ENCODE data around the gene LYPLA2. TPM values are rescaled to one million over a fixed set of nuclear protein-coding genes. Genes with fewer than 3 reads are reported as not detected.

Gene LYPLA2
- total RNA-seq, 4 donors from 2014 or later, result 36.0 to 54.0 (median 40.3) TPM

DNA sequence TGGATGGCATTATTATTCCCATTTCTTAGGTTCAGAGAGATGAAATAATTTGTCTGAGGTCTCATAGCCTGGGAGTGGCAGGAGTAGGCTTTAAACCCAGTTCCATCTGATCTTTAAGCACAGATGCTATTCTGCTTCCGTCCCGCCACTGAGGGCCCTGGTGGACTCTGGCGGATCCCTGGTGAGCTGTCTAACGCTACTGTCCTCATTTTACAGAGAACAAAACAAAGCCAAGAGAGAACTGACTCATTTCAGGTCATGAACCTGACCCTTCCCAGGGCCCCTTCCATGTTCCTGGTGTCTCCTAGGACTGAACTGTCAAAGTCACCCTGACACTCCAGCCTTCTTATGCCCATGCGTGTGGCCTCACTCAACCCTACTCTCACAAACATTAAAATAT is 12.7 kb downstream of the LYPLA2 start:
- TF ChIP-seq, protein P1, sequence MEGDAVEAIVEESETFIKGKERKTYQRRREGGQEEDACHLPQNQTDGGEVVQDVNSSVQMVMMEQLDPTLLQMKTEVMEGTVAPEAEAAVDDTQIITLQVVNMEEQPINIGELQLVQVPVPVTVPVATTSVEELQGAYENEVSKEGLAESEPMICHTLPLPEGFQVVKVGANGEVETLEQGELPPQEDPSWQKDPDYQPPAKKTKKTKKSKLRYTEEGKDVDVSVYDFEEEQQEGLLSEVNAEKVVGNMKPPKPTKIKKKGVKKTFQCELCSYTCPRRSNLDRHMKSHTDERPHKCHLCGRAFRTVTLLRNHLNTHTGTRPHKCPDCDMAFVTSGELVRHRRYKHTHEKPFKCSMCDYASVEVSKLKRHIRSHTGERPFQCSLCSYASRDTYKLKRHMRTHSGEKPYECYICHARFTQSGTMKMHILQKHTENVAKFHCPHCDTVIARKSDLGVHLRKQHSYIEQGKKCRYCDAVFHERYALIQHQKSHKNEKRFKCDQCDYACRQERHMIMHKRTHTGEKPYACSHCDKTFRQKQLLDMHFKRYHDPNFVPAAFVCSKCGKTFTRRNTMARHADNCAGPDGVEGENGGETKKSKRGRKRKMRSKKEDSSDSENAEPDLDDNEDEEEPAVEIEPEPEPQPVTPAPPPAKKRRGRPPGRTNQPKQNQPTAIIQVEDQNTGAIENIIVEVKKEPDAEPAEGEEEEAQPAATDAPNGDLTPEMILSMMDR (IDR thresholded peaks at IDR 0.05), result no peak
- no peak for DNase-seq (ENCODE audit: low spot score)
- no peak for ATAC-seq (ENCODE audit: low FRiP score)

DNA sequence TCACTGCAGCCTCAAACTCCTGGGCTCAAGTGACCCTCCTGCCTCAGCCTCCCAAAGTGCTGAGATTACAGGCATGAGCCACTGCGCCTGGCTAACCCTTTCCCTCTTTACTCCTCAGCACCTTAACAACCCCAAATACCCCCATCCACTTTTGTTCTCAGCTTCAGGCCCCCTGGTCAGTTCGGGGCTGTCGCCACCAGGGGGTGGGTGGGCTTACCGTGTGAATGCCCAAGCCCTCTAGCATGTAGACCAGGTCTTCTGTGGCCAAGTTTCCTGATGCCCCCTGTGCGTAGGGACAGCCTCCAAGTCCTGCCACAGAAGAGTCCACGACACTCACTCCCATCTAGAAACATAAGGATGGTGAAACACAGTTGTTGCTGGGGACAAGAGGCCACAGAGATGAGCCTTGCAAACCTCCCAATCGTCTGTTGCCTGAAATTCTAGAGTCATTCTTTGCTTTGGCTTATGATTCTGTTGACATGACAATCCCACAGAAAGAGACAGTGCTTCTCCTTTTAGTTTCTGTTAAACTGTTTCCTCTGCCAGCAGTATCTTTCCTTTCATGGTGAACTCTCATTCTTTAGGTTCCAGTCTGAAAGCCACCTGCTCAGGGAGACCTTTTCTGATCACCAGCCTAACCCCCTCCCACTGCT is 13.4 kb downstream of the LYPLA2 start:
- TF ChIP-seq, protein P1 (IDR thresholded peaks at IDR 0.05), result no peak
- ATAC-seq (ENCODE audit: low FRiP score), result no peak
- DNase-seq (ENCODE audit: low spot score), result no peak

DNA sequence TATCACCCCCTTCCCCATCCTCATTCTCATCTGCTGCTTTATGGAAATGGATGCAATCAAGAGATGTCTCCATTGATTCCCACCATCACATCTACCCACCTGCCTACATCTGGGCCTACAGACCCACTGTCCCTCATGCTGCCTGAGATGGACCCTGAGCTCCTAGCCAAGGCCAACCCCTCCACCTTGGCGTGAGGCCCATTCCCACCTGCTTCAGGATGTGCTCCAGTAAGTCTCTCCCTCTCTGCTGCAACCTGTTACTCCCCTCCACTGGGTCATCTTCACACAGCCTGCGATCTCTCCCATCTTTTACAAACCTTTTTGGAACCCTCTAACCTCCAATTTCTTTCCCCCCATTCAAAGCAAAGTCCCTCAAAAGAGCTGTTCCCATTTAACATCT is 14.1 kb downstream of the LYPLA2 start:
- TF ChIP-seq, protein P1 (IDR thresholded peaks at IDR 0.05), result no peak
- DNase-seq (ENCODE audit: low spot score) (no peak), ATAC-seq (ENCODE audit: low FRiP score) (no peak)

DNA sequence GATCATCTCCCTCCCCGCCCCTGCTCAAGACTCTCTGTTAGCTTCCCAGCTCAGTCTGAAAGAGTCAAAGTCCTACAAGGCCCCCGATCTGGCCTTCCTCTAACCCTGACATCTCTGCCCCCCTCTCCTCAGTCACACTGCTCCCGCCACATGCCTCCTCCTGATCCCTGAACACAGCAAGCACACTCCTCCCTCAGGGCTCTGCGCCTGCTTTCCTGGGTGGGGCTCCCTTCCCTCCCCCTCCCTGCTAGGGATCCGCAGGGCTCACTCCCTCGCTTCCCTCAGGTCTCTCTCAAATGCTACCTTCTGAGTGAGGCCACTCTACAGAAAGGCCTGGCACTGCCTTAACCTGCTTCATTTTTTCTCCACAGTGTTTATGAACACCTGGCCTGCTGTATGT is 15.3 kb downstream of the LYPLA2 start:
- ATAC-seq (ENCODE audit: low FRiP score) (no peak), DNase-seq (ENCODE audit: low spot score) (no peak)
- TF ChIP-seq, protein P1 (IDR thresholded peaks at IDR 0.05), result no peak

DNA sequence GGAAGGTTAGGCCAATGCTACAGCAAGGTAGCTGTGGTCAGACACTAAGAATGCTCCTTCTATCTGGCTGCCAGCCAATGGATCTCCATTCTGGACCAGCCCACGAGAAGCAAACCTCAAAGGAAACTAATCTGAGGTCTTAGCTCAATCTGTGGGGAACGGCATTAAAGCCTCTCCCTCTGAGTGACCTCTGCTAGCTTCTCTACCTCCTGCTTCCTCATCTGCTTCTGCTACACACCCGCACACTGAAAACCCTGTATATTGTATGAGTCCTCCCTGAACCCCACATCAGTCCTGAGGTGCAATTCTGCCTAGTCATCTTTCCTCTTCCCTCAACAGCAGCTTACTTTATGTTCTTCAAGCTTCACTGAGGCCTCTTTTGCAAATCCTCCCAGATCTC is 16.5 kb downstream of the LYPLA2 start:
- DNase-seq (ENCODE audit: low spot score) (no peak), ATAC-seq (ENCODE audit: low FRiP score) (no peak)
- TF ChIP-seq, protein P1 (IDR thresholded peaks at IDR 0.05), result no peak

DNA sequence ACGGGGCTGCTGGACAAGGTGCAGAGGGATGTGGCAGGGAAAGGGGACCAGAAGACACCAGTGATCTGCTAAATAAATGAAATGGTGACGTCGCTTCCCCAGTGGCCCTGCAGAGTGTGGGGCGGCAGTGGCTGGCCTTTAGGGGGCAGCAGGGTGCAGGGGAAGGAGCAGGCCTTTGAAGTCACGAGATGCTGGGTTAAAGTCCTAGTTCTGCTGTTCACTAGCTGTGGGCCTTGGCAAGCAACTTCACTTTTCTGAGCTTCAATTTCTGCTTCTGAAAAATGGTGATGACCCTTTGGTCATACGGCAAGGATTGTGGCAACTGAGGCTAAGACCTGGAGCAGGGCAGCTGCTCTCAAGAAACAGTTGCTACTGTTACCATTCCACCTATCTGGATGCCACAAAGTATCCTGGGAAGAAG is 18.8 kb downstream of the LYPLA2 start:
- TF ChIP-seq, protein P1 (IDR thresholded peaks at IDR 0.05), result no peak
- DNase-seq (ENCODE audit: low spot score), result no peak
- ATAC-seq (ENCODE audit: low FRiP score), result peak; percentile 52

DNA sequence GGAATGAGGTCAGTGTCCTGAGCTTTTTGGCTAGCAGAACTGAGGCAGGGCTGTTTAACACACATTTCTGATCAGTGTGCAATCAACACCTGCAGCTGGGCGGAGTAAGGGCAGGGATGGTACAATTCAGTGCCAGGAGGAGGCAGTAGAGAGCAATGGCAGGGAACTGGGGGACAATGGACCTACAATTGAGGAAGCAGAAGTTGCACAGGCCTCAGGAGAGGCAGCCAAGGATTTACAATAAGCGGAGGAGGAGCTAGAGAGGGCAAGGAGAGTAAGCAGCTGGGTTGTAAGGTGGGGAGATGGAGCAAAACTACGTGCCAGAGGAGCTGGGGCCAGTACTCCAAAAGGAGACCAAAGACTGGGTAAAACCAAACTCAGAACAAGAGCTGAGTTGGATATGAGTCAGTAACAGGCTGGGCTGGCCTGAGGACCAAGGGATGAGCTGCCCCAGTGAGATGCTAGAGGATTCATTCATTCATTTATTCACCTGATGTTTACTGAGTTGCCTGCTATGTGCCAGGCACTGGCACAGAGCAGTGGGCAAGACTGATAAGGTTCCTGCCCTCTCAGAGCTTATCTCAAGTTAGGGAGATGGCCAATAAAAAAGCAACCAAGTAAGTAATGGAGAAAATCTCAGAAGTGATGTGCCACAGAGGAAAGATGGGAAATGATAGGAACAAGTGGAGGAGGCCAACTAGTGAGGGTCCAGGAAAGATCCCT is 20.0 kb downstream of the LYPLA2 start:
- ATAC-seq (ENCODE audit: low FRiP score) (no peak), DNase-seq (ENCODE audit: low spot score) (no peak)
- TF ChIP-seq, protein P1 (IDR thresholded peaks at IDR 0.05), result no peak

Measured in omental fat pad (tissue), 4 donors.